Tibial nerve (tissue), 4 donors: ENCODE measurements around the gene ZSWIM8.

ENCODE experiments used
- CTCF ChIP-seq, 5 experiments: fragments of 200-600 bp in 3 of 5; fragments of 450-650 bp in 2 of 5; sonication (generic) in 3 of 5; IDR thresholded peaks; one replicate each; pipeline ENCODE4 v1.5.1; 2016 to 2019; ENCODE audit warnings: antibody characterized with exemption in 5 of 5, mild to moderate bottlenecking in 3 of 5, moderate library complexity in 2 of 5
- EP300 ChIP-seq, 2 donors: sonication (generic); formaldehyde crosslinking; IDR thresholded peaks; one replicate each; pipeline ENCODE4 v1.6.1; 2017; ENCODE audit warnings: antibody characterized with exemption in 2 of 2, mild to moderate bottlenecking in 1 of 2

- TF ChIP-seq EP300 (IDR thresholded peaks at IDR 0.05) (no peak), CTCF (IDR thresholded peaks at IDR 0.05) (no peak)
Measured at GRCh38 chr10:73840056-73840402, 54.6 kb downstream of the ZSWIM8 start.
